Activated CD8-positive, alpha-beta T cell treated with anti-CD3 and anti-CD28 coated beads for 36 hours (primary cell): ENCODE results near the gene CALM3. TPM values are rescaled to one million over a fixed set of nuclear protein-coding genes. Genes with fewer than 3 reads are reported as not detected.

Source experiments
- ATAC-seq: fragments of 200-7000 bp; cut with Tn5 transposase; one replicate; pipeline ENCODE4 v1.10.0; 2021; ENCODE audit warnings: mild to moderate bottlenecking, moderate library complexity
- CTCF ChIA-PET: fragments of 350-600 bp; sonication (Branson Sonifier 250); formaldehyde crosslinking; loops from one replicate; lab custom pipeline; 2021; ENCODE audit warnings: antibody characterized with exemption; lab: Charles Lee
- POLR2A ChIA-PET: fragments of 350-600 bp; sonication (Branson Sonifier 250); formaldehyde crosslinking; loops from one replicate; lab custom pipeline; 2021; ENCODE audit warnings: antibody characterized with exemption; lab: Charles Lee
- DNase-seq: peaks from one replicate; pipeline ENCODE4 v3.0.0-alpha.2; 2020
- H3K27ac Mint-ChIP-seq: one replicate; pipeline ENCODE4 v1.8.0; 2021; ENCODE audit warnings: mild to moderate bottlenecking, mixed read lengths
- H3K27me3 Mint-ChIP-seq: one replicate; pipeline ENCODE4 v1.8.0; 2021; ENCODE audit warnings: mixed read lengths
- H3K36me3 Mint-ChIP-seq: one replicate; pipeline ENCODE4 v1.8.0; 2021; ENCODE audit warnings: low read depth, mixed read lengths
- H3K4me1 Mint-ChIP-seq: one replicate; pipeline ENCODE4 v1.8.0; 2021; ENCODE audit warnings: low read depth, mixed read lengths
- H3K4me3 Mint-ChIP-seq: one replicate; pipeline ENCODE4 v1.8.0; 2021; ENCODE audit warnings: mild to moderate bottlenecking, moderate library complexity, mixed read lengths
- H3K9me3 Mint-ChIP-seq: one replicate; pipeline ENCODE4 v1.8.0; 2021; ENCODE audit warnings: mixed read lengths
- intact Hi-C: fragments of 100-400 bp; cut with micrococcal nuclease; formaldehyde crosslinking; loops from one replicate; pipeline ENCODE4 v1.10.0; 2022
- total RNA-seq, 2 experiments: library from RNA; stranded (reverse); gene quantifications; one replicate each; pipeline ENCODE4 v1.2.3, GENCODE V29; 2021
- TF ChIP-seq, protein P1 (sequence below): fragments of 200-600 bp; IDR thresholded peaks from one replicate; pipeline ENCODE4 v1.8.0; 2022; ENCODE audit warnings: antibody characterized with exemption, mild to moderate bottlenecking

Gene CALM3
- total RNA-seq, 2 experiments from 2014 or later, result 565 to 582 TPM

DNA sequence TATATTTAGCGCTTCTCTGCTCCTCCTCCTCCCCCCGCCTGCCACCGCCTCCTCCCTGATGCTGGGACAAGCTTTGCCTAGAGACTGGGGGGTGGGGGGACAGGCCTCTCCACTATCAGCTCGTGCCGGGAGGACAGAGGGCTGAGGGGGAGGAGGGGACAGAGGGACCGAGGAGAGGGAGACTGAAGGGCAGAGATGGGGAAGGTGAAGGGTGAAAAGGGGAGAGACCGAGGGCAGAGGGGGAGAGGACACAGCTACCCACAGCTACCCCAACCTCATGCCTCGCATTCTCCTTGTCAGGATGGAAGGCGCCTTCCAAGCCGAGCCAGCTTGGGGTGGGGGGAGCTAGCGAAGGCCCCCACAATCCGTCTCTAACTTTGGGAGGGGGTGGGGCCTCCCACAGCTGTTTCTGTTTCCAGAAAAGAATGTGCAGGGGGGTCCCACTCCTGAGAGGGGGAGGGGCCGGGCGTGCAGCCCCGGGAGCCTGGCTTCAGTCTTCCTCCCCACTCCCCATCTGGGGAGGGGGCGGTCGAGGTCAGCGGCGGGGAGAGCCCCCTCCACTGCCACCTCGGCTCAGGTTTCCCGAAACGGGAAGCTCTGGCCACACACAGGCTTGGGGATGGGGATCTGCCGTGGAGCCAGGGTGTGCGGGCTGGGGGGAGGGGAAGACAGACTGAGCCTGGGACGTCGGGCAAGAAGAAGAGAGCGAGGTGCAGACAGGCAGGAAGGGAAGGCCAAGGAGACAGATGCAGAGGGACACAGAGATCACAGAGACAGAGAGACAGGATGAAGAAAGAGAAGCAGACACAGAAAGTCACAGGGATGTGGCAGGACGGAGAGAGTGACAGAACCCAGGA lies 58.2 kb downstream of the CALM3 start:
- TF ChIP-seq, protein P1, sequence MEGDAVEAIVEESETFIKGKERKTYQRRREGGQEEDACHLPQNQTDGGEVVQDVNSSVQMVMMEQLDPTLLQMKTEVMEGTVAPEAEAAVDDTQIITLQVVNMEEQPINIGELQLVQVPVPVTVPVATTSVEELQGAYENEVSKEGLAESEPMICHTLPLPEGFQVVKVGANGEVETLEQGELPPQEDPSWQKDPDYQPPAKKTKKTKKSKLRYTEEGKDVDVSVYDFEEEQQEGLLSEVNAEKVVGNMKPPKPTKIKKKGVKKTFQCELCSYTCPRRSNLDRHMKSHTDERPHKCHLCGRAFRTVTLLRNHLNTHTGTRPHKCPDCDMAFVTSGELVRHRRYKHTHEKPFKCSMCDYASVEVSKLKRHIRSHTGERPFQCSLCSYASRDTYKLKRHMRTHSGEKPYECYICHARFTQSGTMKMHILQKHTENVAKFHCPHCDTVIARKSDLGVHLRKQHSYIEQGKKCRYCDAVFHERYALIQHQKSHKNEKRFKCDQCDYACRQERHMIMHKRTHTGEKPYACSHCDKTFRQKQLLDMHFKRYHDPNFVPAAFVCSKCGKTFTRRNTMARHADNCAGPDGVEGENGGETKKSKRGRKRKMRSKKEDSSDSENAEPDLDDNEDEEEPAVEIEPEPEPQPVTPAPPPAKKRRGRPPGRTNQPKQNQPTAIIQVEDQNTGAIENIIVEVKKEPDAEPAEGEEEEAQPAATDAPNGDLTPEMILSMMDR, result no peak
- Mint-ChIP-seq H3K9me3 (no peaks in the 10 kb centered on the region), H3K36me3 (no peaks in the 10 kb centered on the region), H3K4me1 (peaks cover 25% of the 10 kb centered on the region), H3K27ac (no peak overlapping the region), H3K4me3 (peak overlapping the region; percentile 74), H3K27me3 (peaks cover 27% of the 10 kb centered on the region)
- DNase-seq, result peak; percentile 27
- no peak for ATAC-seq
- ChIA-PET POLR2A (interaction anchor here (1.0 to 1.6 kb wide), 5 partner anchors 11 to 136 kb away, joined by 3 to 11 read pairs (median 4); no protein-coding TSS in a partner anchor), CTCF (interaction anchor here (0.8 to 4.4 kb wide), 6 partner anchors 14 to 131 kb away, joined by 3 to 41 read pairs (median 3); no protein-coding TSS in a partner anchor)
- intact Hi-C loops, result loop anchor here (5.0 kb wide), 1 partner anchor 132 kb away; no protein-coding TSS in a partner anchor

DNA sequence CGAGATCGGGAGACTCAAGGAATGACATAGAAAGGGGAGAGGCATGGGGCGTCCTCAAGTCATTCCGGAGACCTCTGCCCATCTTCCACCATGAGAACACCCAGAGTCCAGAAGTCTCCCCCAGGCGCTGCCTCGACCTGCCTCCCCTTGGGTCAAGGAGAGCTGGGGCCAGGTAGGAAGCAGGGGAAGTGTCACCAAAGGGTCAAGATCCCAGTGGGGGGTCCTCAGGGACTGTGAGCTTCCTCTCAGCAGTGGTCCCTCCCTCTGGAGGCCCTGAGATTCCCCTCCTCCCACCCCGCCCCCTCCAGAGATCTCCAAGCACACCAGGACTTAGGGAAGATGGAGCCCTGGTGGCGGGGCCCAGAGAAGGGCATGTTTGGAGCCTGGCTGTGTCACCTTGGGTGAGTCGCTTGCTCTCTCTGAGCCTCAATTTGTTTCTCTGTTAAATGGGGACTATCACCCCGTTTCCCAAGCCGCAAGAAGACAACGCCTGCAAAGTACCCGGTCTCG lies 58.9 kb downstream of the CALM3 start:
- ATAC-seq (no peak), DNase-seq (peak; percentile 35)
- Mint-ChIP-seq H3K27ac (no peak overlapping the region), H3K9me3 (no peaks in the 10 kb centered on the region), H3K36me3 (no peaks in the 10 kb centered on the region), H3K27me3 (peaks cover 24% of the 10 kb centered on the region), H3K4me3 (peak overlapping the region; percentile 74), H3K4me1 (peaks cover 25% of the 10 kb centered on the region)
- CTCF ChIA-PET, result interaction anchor here (0.9 to 4.9 kb wide), 8 partner anchors 17 to 588 kb away, joined by 3 to 300 read pairs (median 3); partner anchors contain the start of gene CALM3
- POLR2A ChIA-PET, result interaction anchor here (1.1 to 4.1 kb wide), 7 partner anchors 12 to 60 kb away, joined by 3 to 28 read pairs (median 11); partner anchors contain the start of gene CALM3
- TF ChIP-seq, protein P1, result no peak
- intact Hi-C loops, result loop anchor here (5.0 kb wide), 1 partner anchor 133 kb away; no protein-coding TSS in a partner anchor

Other genes starting within 250 kb of the CALM3 start
- gene CCDC8, start 187.8 kb upstream of the CALM3 start, total RNA-seq, result not detected
- gene PNMA8C, start 172.4 kb upstream of the CALM3 start, total RNA-seq, result not detected
- gene PNMA8A, start 129.8 kb upstream of the CALM3 start, total RNA-seq, result not detected
- gene PNMA8B, start 105.5 kb upstream of the CALM3 start, total RNA-seq, result not detected
- 10 to 100 TPM; 45.4 to 48.8 TPM for gene PTGIR, start 23.8 kb downstream of the CALM3 start, total RNA-seq
- 10 to 100 TPM; 33.0 to 45.4 TPM for gene GNG8, start 34.9 kb downstream of the CALM3 start, total RNA-seq
- gene DACT3, start 59.9 kb downstream of the CALM3 start, total RNA-seq, result 1 to 10 TPM; 5.8 to 6.1 TPM
- 10 to 100 TPM; 81.1 to 86.0 TPM for gene PRKD2, start 115.8 kb downstream of the CALM3 start, total RNA-seq
- 10 to 100 TPM in 1 of 2 experiments, 1 to 10 TPM in 1; 7.7 to 10.1 TPM for gene FKRP, start 144.7 kb downstream of the CALM3 start, total RNA-seq
- gene STRN4, start 145.1 kb downstream of the CALM3 start, total RNA-seq, result 10 to 100 TPM; 52.5 to 63.5 TPM
- 100 to 1,000 TPM; 235 TPM for gene SLC1A5, start 187.3 kb downstream of the CALM3 start, total RNA-seq
- gene AP2S1, start 249.5 kb downstream of the CALM3 start, total RNA-seq, result 100 to 1,000 TPM; 101 to 105 TPM